Left ventricle myocardium superior (tissue), 1 donor: ENCODE results near the gene GZF1. TPM values are rescaled to one million over a fixed set of nuclear protein-coding genes. Genes with fewer than 3 reads are reported as not detected.

ENCODE experiments used
- ATAC-seq: fragments of 200-7000 bp; cut with Tn5 transposase; one replicate; pipeline ENCODE4 v1.9.1; 2020; ENCODE audit warnings: mild to moderate bottlenecking, moderate library complexity
- DNase-seq: peaks from one replicate; pipeline ENCODE4 v3.0.0-alpha.2; 2020
- intact Hi-C: fragments of 100-400 bp; cut with micrococcal nuclease; formaldehyde crosslinking; loops from one replicate; pipeline ENCODE4 v1.11.0; 2022
- long read RNA-seq: library from polyadenylated mRNA; unstranded; transcript quantifications from one replicate; pipeline ENCODE4 v2.0.0, GENCODE V29; 2021
- total RNA-seq: library from RNA; stranded (reverse); fragmentation: NEBNext Ultra II Directional; extraction: Animal tissue kit (Norgen Biotek cat#: 25700); gene quantifications from one replicate; pipeline ENCODE4 v1.2.1, GENCODE V29; 2021
- donor health status: DM: no; HTN: yes; CAD: no; lungs with severe emphysema.

The GZF1 gene
- 26.7 TPM for total RNA-seq
- long read RNA-seq, full-length matches to known transcripts: 29 of 57 reads
- long read RNA-seq, partial matches to known transcripts: 7 of 57 reads
- long read RNA-seq, other reads (novel, unspliced or antisense): 21 of 57 reads

GRCh38 chr20:23361476-23362391, at the start of gene GZF1:
TSS of gene GZF1 (plus strand) at chr20:23362182. CDS start at chr20:23364384, 2,202 bp downstream.
- peak; percentile 89 for ATAC-seq
- intact Hi-C loops: loop anchor here (10.0 kb wide), 1 partner anchor 53 kb away; no protein-coding TSS in a partner anchor
- DNase-seq: peak; percentile 99

- intact Hi-C loops: no loop called here
- ATAC-seq (no peak), DNase-seq (no peak)
These were observed 48.7 kb upstream of the GZF1 start for GRCh38 chr20:23313271-23313670.

- intact Hi-C loops: no loop called here
- ATAC-seq: peak; percentile 41
- no peak for DNase-seq
These were observed 47.3 kb upstream of the GZF1 start for GRCh38 chr20:23314699-23315098.

GRCh38 chr20:23315099-23315498, 46.9 kb upstream of the GZF1 start:
- intact Hi-C loops: no loop called here
- DNase-seq: peak; percentile 53

GRCh38 chr20:23316626-23317025, 45.4 kb upstream of the GZF1 start:
- no peak for DNase-seq
- no peak for ATAC-seq
- intact Hi-C loops: no loop called here

More at GRCh38 chr20:23315099-23315498, 46.9 kb upstream of the GZF1 start:
- peak; percentile 96 for ATAC-seq

GRCh38 chr20:23317081-23317480, 44.9 kb upstream of the GZF1 start:
- intact Hi-C loops: no loop called here
- ATAC-seq: no peak

GRCh38 chr20:23318347-23318746, 43.6 kb upstream of the GZF1 start:
- DNase-seq: no peak
- intact Hi-C loops: no loop called here
- no peak for ATAC-seq

More at GRCh38 chr20:23317081-23317480, 44.9 kb upstream of the GZF1 start:
- DNase-seq: no peak

GRCh38 chr20:23320317-23320716, 41.7 kb upstream of the GZF1 start:
- intact Hi-C loops: no loop called here
- no peak for ATAC-seq

GRCh38 chr20:23325107-23325506, 36.9 kb upstream of the GZF1 start:
- ATAC-seq: no peak
- DNase-seq: no peak
- intact Hi-C loops: no loop called here

More at GRCh38 chr20:23320317-23320716, 41.7 kb upstream of the GZF1 start:
- DNase-seq: no peak

GRCh38 chr20:23326774-23327173, 35.2 kb upstream of the GZF1 start:
- intact Hi-C loops: no loop called here
- no peak for DNase-seq
- no peak for ATAC-seq

GRCh38 chr20:23327617-23328333, 34.2 kb upstream of the GZF1 start:
- intact Hi-C loops: no loop called here
- no peak for DNase-seq
- no peak for ATAC-seq

- intact Hi-C loops: no loop called here
- ATAC-seq (no peak), DNase-seq (no peak)
These were observed 30.3 kb upstream of the GZF1 start for GRCh38 chr20:23331450-23332350.

- intact Hi-C loops: no loop called here
- ATAC-seq (no peak), DNase-seq (no peak)
These were observed 29.5 kb upstream of the GZF1 start for GRCh38 chr20:23332467-23332866.

- ATAC-seq (peak; percentile 30), DNase-seq (no peak)
- intact Hi-C loops: no loop called here
These were observed 27.9 kb upstream of the GZF1 start for GRCh38 chr20:23334111-23334510.

GRCh38 chr20:23335521-23335920, 26.5 kb upstream of the GZF1 start:
- intact Hi-C loops: no loop called here
- ATAC-seq (no peak), DNase-seq (no peak)

GRCh38 chr20:23336476-23336875, 25.5 kb upstream of the GZF1 start:
- ATAC-seq: no peak
- DNase-seq: no peak
- intact Hi-C loops: no loop called here

- intact Hi-C loops: no loop called here
- DNase-seq: no peak
- ATAC-seq: no peak
These were observed 24.7 kb upstream of the GZF1 start for GRCh38 chr20:23337312-23337711.

GRCh38 chr20:23339986-23340385, 22.0 kb upstream of the GZF1 start:
- ATAC-seq (peak; percentile 18), DNase-seq (peak; percentile 36)
- intact Hi-C loops: loop anchor here (5.0 kb wide), 1 partner anchor 648 kb away; no protein-coding TSS in a partner anchor

- peak; percentile 67 for DNase-seq
- intact Hi-C loops: loop anchor here (5.0 kb wide), 1 partner anchor 648 kb away; no protein-coding TSS in a partner anchor
- peak; percentile 88 for ATAC-seq
These were observed 21.5 kb upstream of the GZF1 start for GRCh38 chr20:23340524-23340923.
